RWPE2 (cell line): ENCODE results near the gene IDNK.

Experiments
- ATAC-seq: fragments of 200-7000 bp; cut with Tn5 transposase; 3 replicates; pipeline ENCODE4 v1.9.1; 2021; ENCODE audit warnings: low read depth
- DNase-seq: peaks from one replicate; pipeline ENCODE4 v3.0.0-alpha.2; 2020; ENCODE audit warnings: low spot score
- H3K27ac ChIP-seq: fragments of 450-650 bp; 2 replicates; pipeline ENCODE4 v1.5.1; 2017; ENCODE audit warnings: mild to moderate bottlenecking; ENCODE audit not compliant: poor library complexity, severe bottlenecking
- H3K27me3 ChIP-seq: fragments of 250-450 bp; sonication (Bioruptor Pico); 2 replicates; pipeline ENCODE4 v1.5.1; 2021; ENCODE audit warnings: mild to moderate bottlenecking, moderate library complexity; ENCODE audit not compliant: insufficient read depth, poor library complexity, severe bottlenecking
- H3K36me3 ChIP-seq: fragments of 250-450 bp; sonication (Bioruptor Pico); 2 replicates; pipeline ENCODE4 v1.5.1; 2020; ENCODE audit warnings: low read depth, mild to moderate bottlenecking, moderate library complexity
- H3K4me1 ChIP-seq: fragments of 250-450 bp; sonication (Bioruptor Pico); 2 replicates; pipeline ENCODE4 v1.5.1; 2021; ENCODE audit warnings: mild to moderate bottlenecking, moderate library complexity; ENCODE audit not compliant: insufficient read depth, poor library complexity, severe bottlenecking
- H3K4me3 ChIP-seq: fragments of 250-450 bp; sonication (Bioruptor Pico); 2 replicates; pipeline ENCODE4 v1.5.1; 2021; ENCODE audit warnings: mild to moderate bottlenecking, moderate library complexity; ENCODE audit not compliant: severe bottlenecking
- H3K9me3 ChIP-seq: fragments of 250-450 bp; sonication (Bioruptor Pico); 2 replicates; pipeline ENCODE4 v1.5.1; 2021; ENCODE audit warnings: mild to moderate bottlenecking, moderate library complexity; ENCODE audit not compliant: severe bottlenecking
- TF ChIP-seq, protein P1 (sequence below): fragments of 450-650 bp; IDR thresholded peaks from one replicate; pipeline ENCODE4 v1.5.1; 2017; ENCODE audit warnings: mild to moderate bottlenecking, moderate library complexity; ENCODE audit not compliant: poor library complexity, severe bottlenecking

Gene IDNK

DNA sequence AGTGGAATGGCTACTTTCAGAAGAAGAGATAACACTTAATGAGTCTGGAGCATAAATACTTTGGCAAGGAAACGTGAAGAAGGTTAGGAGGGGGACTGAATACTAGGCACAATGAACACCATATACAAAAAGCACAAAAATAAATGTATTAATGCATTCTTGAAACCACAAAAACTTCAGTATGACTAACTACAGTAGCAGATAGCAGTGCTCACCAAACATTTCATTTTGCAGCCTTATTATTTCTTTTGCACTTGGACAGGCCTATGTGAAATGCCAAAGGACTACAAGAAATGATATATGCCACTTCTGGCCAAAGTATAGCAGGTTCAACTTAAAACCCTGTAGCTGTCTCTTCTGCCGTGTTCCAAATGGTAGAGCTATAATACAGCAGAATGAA, 58.5 kb downstream of the IDNK start:
- H3K4me3 ChIP-seq, result no peak overlapping the region
- no peak for DNase-seq
- H3K36me3 ChIP-seq, result peaks cover 70% of the 10 kb centered on the region
- H3K27ac ChIP-seq, result no peak overlapping the region
- H3K27me3 ChIP-seq, result no peaks in the 10 kb centered on the region
- no peak for ATAC-seq
- TF ChIP-seq, protein P1, sequence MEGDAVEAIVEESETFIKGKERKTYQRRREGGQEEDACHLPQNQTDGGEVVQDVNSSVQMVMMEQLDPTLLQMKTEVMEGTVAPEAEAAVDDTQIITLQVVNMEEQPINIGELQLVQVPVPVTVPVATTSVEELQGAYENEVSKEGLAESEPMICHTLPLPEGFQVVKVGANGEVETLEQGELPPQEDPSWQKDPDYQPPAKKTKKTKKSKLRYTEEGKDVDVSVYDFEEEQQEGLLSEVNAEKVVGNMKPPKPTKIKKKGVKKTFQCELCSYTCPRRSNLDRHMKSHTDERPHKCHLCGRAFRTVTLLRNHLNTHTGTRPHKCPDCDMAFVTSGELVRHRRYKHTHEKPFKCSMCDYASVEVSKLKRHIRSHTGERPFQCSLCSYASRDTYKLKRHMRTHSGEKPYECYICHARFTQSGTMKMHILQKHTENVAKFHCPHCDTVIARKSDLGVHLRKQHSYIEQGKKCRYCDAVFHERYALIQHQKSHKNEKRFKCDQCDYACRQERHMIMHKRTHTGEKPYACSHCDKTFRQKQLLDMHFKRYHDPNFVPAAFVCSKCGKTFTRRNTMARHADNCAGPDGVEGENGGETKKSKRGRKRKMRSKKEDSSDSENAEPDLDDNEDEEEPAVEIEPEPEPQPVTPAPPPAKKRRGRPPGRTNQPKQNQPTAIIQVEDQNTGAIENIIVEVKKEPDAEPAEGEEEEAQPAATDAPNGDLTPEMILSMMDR, result no peak
- H3K9me3 ChIP-seq, result no peaks in the 10 kb centered on the region
- no peaks in the 10 kb centered on the region for H3K4me1 ChIP-seq

DNA sequence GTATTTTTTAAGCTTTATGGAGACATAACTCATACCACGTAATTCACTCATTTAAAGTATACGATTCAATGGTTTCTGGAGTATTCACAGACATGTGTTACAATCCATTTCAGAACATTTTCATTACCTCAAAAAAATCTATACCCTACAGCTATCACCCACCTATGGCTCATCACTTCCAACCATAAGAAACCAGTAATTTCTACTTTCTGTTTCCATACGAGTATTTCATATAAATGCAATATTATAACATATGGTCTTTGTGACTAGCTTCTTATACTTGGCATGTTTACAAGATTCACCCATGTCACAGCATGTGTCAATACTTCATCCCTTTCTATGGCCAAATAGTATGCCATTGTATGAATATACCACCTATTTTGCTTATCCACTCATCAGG, 66.0 kb downstream of the IDNK start:
- Histone ChIP-seq H3K36me3 (peaks cover 10% of the 10 kb centered on the region; the same call in 1 of the 2 replicates), H3K27ac (no peak overlapping the region), H3K9me3 (no peaks in the 10 kb centered on the region), H3K4me1 (no peaks in the 10 kb centered on the region), H3K4me3 (no peak overlapping the region), H3K27me3 (no peaks in the 10 kb centered on the region)
- TF ChIP-seq, protein P1, result no peak
- no peak for DNase-seq
- ATAC-seq, result no peak

DNA sequence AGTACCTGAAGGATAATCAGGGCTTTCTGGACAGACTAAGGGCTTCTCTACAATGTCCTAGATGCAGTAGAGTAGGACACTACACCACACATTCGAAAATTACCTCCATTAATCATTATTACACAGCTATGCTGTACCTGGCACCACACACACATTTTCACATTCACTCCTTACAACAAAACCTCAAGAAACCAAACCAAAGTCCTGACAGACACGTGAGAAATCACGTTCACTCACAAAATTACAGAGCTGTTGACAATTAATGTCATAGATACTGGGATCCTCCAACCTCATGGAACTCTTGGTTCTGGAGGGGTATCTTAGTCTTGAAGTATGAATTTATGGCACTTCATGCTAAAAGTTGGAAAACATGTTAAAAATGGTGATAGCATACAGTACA, 68.5 kb downstream of the IDNK start:
- Histone ChIP-seq H3K9me3 (no peaks in the 10 kb centered on the region), H3K36me3 (no peaks in the 10 kb centered on the region; the same call in 1 of the 2 replicates), H3K27ac (no peak overlapping the region), H3K4me1 (no peaks in the 10 kb centered on the region), H3K27me3 (no peaks in the 10 kb centered on the region), H3K4me3 (no peak overlapping the region)
- ATAC-seq (no peak), DNase-seq (no peak)
- TF ChIP-seq, protein P1, result no peak
